Parathyroid adenoma (tissue), 2 donors: ENCODE data around the gene DIAPH1.

Experiments
- H2AFZ ChIP-seq: fragments of 300-600 bp; sonication (generic); one replicate; pipeline ENCODE4 v1.7.0; 2017; ENCODE audit warnings: antibody characterized with exemption, mild to moderate bottlenecking
- H3K27ac ChIP-seq: fragments of 300-600 bp; sonication (generic); one replicate; pipeline ENCODE4 v1.7.0; 2017
- H3K27me3 ChIP-seq: fragments of 300-600 bp; sonication (generic); one replicate; pipeline ENCODE4 v1.7.0; 2017; ENCODE audit warnings: low read length; ENCODE audit not compliant: control insufficient read depth, insufficient read depth
- H3K36me3 ChIP-seq: fragments of 300-600 bp; sonication (generic); one replicate; pipeline ENCODE4 v1.7.0; 2017; ENCODE audit warnings: low read length; ENCODE audit not compliant: control insufficient read depth, insufficient read depth
- H3K4me1 ChIP-seq: fragments of 300-600 bp; sonication (generic); one replicate; pipeline ENCODE4 v1.7.0; 2017; ENCODE audit warnings: control low read depth
- H3K4me2 ChIP-seq: fragments of 300-600 bp; sonication (generic); one replicate; pipeline ENCODE4 v1.7.0; 2017; ENCODE audit warnings: low read length
- H3K4me3 ChIP-seq: fragments of 300-600 bp; sonication (generic); one replicate; pipeline ENCODE4 v1.7.0; 2017; ENCODE audit warnings: low read depth, low read length
- H3K79me2 ChIP-seq: fragments of 300-600 bp; sonication (generic); one replicate; pipeline ENCODE4 v1.7.0; 2017; ENCODE audit warnings: control low read depth
- H3K9ac ChIP-seq: fragments of 300-600 bp; sonication (generic); one replicate; pipeline ENCODE4 v1.7.0; 2017; ENCODE audit warnings: mild to moderate bottlenecking
- H3K9me3 ChIP-seq: fragments of 300-600 bp; sonication (generic); one replicate; pipeline ENCODE4 v1.7.0; 2017; ENCODE audit warnings: low read length; ENCODE audit not compliant: control insufficient read depth
- TF ChIP-seq, protein P1 (sequence below): fragments of 300-600 bp; sonication (generic); IDR thresholded peaks from one replicate; pipeline ENCODE4 v1.7.0; 2017; ENCODE audit warnings: antibody characterized with exemption, mild to moderate bottlenecking
- donor health status: primary hyperparathyroidism.

The DIAPH1 gene

GRCh38 chr5:141565826-141566570 is 52.8 kb downstream of the DIAPH1 start:
- H3K79me2 ChIP-seq, result no peaks in the 10 kb centered on the region
- H3K9ac ChIP-seq, result no peak overlapping the region
- H3K36me3 ChIP-seq, result no peaks in the 10 kb centered on the region
- no peak overlapping the region for H2AFZ ChIP-seq
- no peaks in the 10 kb centered on the region for H3K27me3 ChIP-seq
- H3K9me3 ChIP-seq, result no peaks in the 10 kb centered on the region
- no peak overlapping the region for H3K4me3 ChIP-seq
- H3K4me2 ChIP-seq, result no peak overlapping the region
- TF ChIP-seq, protein P1, sequence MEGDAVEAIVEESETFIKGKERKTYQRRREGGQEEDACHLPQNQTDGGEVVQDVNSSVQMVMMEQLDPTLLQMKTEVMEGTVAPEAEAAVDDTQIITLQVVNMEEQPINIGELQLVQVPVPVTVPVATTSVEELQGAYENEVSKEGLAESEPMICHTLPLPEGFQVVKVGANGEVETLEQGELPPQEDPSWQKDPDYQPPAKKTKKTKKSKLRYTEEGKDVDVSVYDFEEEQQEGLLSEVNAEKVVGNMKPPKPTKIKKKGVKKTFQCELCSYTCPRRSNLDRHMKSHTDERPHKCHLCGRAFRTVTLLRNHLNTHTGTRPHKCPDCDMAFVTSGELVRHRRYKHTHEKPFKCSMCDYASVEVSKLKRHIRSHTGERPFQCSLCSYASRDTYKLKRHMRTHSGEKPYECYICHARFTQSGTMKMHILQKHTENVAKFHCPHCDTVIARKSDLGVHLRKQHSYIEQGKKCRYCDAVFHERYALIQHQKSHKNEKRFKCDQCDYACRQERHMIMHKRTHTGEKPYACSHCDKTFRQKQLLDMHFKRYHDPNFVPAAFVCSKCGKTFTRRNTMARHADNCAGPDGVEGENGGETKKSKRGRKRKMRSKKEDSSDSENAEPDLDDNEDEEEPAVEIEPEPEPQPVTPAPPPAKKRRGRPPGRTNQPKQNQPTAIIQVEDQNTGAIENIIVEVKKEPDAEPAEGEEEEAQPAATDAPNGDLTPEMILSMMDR, result no peak
- no peak overlapping the region for H3K27ac ChIP-seq
- peaks cover 6% of the 10 kb centered on the region for H3K4me1 ChIP-seq

- peak overlapping the region; percentile 8 for H3K4me3 ChIP-seq
- peak overlapping the region; percentile 71 for H2AFZ ChIP-seq
- peak overlapping the region; percentile 66 for H3K27ac ChIP-seq
- H3K79me2 ChIP-seq, result no peaks in the 10 kb centered on the region
- TF ChIP-seq, protein P1, result peak; percentile 98
- no peaks in the 10 kb centered on the region for H3K36me3 ChIP-seq
- no peak overlapping the region for H3K9ac ChIP-seq
- H3K9me3 ChIP-seq, result no peaks in the 10 kb centered on the region
- no peaks in the 10 kb centered on the region for H3K27me3 ChIP-seq
- H3K4me1 ChIP-seq, result peaks cover 13% of the 10 kb centered on the region
- no peak overlapping the region for H3K4me2 ChIP-seq
These were observed 54.5 kb downstream of the DIAPH1 start for GRCh38 chr5:141564216-141564692.

GRCh38 chr5:141560725-141561483 is 57.9 kb downstream of the DIAPH1 start:
- peak overlapping the region; percentile 72 for H3K4me2 ChIP-seq
- H3K27ac ChIP-seq, result peak overlapping the region; percentile 89
- H3K79me2 ChIP-seq, result no peaks in the 10 kb centered on the region
- H3K9me3 ChIP-seq, result no peaks in the 10 kb centered on the region
- H3K9ac ChIP-seq, result no peak overlapping the region
- peaks cover 27% of the 10 kb centered on the region for H3K4me1 ChIP-seq
- peak overlapping the region; percentile 59 for H2AFZ ChIP-seq
- H3K27me3 ChIP-seq, result no peaks in the 10 kb centered on the region
- no peaks in the 10 kb centered on the region for H3K36me3 ChIP-seq
- peak overlapping the region; percentile 48 for H3K4me3 ChIP-seq
- TF ChIP-seq, protein P1, result peak; percentile 98

DNA sequence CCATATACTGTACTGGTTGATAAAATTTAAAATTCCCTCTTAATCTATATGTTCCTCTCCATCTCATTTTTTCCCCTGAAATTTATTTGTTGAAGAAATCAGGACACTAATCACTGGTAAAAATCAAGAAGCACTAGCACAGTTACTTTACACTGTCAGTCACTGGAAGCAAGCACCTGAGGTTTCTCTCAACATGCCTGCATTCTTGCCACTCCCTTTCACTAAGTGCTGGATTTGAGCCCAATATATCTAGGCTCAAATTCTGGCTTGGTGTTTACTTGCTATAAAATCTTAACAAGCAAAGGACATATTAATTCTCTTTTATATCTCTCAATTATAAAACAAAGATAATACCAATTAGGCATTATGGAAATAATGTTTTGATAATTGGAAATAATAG is 58.6 kb downstream of the DIAPH1 start:
- peak overlapping the region; percentile 72 for H3K4me2 ChIP-seq
- H3K27me3 ChIP-seq, result no peaks in the 10 kb centered on the region
- H3K27ac ChIP-seq, result peak overlapping the region; percentile 89
- H3K9ac ChIP-seq, result no peak overlapping the region
- peak overlapping the region; percentile 48 for H3K4me3 ChIP-seq
- H3K79me2 ChIP-seq, result no peaks in the 10 kb centered on the region
- H3K9me3 ChIP-seq, result no peaks in the 10 kb centered on the region
- H2AFZ ChIP-seq, result peak overlapping the region; percentile 57
- peaks cover 27% of the 10 kb centered on the region for H3K4me1 ChIP-seq
- TF ChIP-seq, protein P1, result no peak
- H3K36me3 ChIP-seq, result no peaks in the 10 kb centered on the region
